Stimulated activated CD8-positive, alpha-beta memory T cell treated with anti-CD3 and anti-CD28 coated beads, Interleukin-7, amount 100 ng/mL, for 4 hours (primary cell): ENCODE results near the gene ZNHIT6.

Experiments used
- DNase-seq, 2 donors: peaks; one replicate each; pipeline ENCODE4 v3.0.0-alpha.2; 2020; ENCODE audit warnings: low read depth in 2 of 2

ZNHIT6 gene

DNA sequence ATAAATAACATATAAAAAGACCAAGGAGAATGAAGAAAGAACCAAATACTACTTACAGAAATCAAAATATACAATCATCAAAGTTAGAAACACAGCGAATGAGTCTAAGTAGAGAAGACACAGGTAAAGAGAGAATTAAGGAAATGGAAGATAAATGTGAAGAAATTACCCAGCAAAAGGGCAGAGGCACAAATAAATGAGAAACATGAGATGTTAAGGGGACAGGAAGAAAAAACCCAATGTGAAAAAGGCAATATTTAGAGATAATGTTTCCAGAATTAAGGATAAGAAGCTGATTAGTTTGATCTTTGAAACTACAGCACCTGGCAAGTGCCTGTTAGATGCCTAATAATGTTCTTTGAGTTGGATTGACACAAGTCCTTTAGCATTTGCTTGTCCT, 86.8 kb downstream of the ZNHIT6 start:
- no peak for DNase-seq

DNA sequence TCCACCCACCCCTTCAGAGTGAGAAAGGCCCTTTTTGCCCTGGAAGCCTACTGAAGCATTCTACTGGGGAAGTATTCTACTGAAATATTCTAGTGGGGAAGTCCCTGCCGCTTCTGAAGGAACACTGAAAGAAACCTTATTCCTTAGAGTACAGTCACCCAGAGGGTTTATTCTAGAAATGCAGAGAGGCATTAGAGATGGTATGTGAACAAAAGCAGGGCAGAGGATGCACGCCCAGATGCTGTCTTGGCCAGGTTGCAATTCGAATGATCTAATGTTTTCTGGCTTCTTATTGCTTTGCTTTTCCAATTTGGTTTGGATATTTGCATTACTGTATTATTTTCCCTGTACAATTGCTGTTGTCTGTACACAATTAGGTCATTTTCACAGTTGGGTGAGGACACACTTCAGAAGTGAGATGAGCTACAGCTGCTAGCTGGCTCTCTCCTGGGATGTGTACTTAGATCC, 90.6 kb downstream of the ZNHIT6 start:
- DNase-seq: no peak

DNA sequence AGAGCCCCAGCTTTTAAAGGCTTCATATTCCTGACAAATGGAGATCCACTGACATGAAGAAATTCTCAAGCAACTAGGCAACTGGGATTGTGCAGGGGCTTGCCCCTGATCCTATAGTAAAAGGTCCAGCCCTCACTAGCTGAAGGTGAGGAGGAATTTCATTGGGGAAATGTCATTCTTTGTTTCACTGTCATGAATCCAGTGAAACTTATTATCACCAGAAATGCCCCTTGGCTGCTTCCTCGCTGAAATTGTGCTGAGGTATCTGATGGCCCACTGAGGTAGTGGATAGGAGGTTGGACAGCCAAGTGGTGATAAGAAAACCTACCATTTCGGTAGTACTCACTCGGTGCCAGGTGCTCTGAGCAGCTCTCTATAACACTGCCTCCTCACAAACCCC, 91.5 kb downstream of the ZNHIT6 start:
- no peak for DNase-seq

DNA sequence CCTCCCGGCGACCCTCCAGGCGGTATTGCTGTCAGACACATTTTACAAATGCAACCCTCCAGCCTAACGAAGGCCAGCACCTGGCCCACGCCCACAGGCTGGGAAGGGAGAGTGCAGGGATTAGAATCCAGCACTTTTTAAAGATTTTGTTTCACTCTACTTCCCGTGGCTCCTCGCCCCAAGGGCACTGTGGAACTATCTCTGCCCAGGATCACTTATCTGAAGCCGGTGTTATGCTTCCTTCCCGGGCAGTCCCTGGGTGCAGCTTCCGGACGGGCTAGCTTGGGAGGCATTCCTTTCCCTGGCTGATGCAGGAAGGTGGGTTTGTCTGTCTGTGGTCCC, 91.9 kb downstream of the ZNHIT6 start:
- no peak for DNase-seq

DNA sequence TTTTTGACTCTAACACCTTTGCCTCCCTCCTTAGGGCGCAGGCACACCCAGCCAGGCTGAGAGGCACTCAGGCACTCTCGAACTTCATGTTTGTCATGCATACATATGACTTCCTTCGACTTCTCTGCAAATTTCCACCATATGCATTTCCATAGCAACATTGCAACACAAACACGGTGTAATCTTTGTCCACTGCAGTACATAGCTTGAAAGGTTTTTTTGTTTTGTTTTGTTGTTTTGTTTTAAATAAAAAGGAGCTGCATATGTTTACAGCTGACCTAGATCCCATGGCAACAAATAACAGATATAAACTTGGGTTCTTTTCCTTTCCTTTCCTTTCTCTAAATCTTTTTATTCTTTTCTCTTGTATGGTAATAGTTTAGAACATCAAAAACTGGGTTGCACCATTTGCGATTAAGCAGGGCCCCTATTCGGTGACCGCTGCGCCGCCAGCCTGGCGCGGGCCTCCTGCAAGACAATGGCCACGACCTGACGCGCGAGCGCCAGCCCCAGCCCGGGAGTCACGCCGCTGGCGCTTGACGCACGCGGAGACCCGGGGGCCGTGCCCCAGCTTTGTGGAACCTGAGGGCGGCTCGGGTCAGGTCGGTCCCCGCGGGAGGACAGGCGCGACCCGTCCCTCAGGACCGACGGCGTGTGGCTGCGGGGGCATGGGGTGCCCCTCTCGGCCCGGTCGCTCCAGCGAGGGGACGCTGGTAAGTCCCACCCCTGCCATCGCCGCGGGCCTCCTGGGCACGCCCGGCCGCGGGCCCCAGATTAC, 92.5 kb downstream of the ZNHIT6 start:
- no peak for DNase-seq

DNA sequence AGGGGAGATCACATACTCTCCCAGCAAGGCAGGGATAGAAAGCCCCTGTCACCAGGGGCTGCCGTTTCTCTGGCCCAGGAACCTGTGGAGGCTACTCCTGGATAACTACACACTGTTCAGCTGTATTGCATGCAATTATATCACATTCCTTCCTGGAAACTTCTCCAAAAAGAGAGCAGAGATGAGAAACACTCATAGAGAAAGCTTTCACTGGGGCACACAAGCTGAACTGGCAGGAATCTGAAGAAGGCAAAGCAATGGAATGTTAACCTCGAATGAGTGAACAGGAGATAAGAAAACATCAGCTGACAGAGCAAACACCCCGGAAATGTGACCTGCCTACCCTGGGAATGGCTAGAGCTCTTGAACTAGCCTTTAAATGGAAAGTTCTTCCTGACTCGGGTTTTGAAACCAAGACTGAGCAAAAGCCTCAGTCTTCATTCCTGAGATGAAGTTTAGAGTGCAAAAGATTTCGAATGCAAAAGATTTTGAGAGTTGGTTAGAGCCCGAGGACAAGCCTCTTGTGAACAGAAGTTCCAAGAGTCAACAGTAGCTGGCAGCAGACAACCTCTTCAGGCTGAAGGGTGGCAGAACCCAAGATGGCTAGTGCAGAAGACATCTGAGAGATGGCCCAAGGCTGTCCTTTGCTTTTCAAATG, 95.4 kb downstream of the ZNHIT6 start:
- no peak for DNase-seq

DNA sequence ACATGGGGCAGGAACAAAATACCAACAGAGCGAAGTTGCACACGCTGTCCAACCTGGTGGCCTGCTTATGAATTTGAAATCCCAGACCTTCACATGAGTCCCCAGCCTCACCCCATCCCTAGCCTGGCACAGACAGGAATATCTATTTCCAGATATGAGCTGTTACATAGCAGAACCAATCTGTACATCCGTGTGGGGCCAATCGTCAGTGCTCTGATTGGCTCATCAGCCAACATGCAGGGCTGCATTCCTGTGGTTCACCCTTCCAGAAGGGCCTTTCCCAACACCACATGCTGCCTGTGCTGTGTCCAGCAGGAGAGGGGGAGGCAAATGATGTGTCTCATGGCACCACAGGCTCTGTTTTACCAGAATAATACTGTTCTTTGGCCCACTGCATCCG, 96.4 kb downstream of the ZNHIT6 start:
- DNase-seq: no peak

DNA sequence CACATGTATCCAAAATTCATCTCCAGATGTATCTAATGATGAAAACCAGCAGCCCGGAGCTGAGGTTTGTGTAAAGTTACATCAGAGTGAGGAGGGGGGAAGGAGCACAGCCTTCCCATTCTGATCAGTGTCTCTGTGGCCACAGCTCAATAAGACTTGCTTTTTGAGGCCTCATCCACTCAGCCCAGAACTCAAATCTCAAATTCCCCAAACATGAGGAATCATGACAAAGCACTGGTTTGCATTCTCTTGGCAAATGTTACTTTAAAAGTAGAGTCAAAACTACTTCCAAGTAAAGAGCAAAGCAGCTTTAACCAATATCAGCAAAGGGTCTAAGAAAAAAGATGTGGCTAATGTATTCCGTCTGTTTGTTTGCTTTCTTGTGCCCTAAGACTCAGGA, 96.8 kb downstream of the ZNHIT6 start:
- DNase-seq: no peak

DNA sequence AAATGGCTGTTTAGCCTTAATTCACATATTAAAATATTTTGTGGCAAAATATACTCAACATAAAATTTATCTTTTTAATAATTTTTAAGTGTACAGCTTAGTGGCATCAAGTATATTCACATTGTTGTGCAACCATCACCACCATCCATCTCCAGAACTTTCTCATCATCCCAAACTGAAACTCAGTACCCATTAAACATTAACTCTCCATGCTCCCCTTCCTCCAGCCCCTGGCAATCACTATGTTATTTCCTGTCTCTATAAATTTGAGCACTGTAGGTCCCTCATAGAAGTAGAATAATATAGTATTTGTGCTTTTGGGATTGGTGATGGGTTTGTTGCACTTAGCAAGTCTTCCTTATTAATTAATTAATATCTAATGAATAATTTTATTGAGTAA, 98.3 kb downstream of the ZNHIT6 start:
- DNase-seq: no peak

DNA sequence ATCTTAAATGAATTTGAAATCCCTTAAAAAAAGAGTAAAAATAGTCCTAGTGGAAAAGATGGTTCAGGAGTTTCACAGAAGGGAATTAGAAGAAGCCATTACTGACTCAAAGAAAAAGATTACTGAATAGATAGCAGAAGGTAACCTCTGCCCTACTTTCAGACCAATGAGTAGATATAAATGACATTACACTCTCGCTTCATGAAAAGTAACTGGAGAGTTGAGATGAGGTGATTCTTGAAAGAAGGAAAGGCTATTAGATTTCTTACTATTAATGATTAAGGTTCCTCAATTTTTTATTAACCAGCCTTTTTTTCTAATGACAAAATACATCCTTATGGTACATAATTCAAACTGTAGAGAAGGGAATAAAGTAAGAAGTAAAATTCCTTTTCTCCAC, 99.4 kb downstream of the ZNHIT6 start:
- DNase-seq: no peak

DNA sequence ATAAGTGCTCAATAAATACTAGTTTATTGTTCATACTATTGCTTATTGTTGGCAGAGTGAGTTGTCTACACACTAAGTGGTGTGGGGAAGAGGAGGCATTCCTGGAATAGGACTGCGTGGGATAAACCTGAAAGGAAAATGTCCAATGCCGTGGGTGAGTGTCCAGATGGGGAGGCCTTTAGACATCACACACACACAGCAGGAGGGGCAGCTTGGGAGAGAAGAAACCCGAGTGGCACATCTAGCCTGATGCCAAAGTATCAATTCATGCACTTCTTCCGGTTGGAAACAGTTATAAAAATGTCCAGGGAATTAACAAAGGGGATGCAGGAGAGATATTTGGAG, 100.3 kb downstream of the ZNHIT6 start:
- no peak for DNase-seq

DNA sequence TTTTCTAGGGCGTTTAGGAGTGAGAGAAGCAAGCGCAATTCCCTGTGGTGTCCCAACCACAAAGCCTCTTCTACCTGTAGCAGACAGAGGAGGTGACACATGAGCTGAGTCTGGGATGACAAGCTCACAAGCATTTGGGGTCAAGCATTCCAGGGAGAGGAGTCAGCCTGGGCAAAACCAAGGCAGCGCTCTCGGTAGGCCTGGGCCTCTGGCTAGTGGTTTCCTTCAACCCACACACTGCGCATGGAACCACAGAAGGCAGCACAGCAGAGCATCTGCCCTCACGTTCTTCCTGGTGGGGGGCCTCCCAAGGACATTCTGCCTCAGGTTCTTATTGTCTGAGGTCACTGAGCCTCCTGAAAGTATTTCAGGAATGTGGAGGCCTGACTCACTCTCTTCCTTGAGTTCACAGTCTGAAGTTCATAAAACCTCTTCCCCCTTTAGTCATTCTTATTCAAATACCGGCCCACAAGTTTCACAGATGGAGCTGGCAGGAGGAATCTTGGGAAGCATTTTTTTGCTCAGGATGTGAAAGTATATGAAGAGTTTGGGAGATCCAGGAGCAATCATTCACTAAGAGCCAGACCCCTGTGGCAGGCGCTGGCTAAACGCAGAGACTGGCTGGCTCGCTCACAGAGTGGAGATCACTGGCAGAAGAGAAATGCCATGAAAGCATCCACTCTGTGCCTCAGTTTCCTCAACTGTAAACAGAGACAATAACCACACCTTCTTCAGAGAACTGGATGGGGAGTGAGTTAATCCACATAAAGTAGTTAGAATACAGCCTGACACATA, 100.9 kb downstream of the ZNHIT6 start:
- no peak for DNase-seq

DNA sequence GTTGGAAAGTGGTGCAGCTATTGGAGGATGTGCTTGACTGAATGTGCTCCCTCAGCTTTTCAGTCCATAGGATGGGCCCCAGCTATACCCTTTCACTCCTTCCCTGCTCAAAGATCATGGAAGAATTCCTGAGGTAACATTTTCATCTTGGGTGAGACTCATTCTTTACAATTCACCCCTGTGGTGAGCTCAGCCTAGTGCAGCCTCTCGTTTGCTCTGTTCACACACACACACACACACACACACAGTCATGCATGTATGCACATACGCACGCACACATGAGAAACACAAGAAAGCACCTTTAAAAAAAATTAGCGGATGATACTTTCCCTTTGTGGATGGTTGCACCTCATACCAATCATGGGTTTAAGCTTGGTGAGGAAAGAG, 101.8 kb downstream of the ZNHIT6 start:
- DNase-seq: no peak

DNA sequence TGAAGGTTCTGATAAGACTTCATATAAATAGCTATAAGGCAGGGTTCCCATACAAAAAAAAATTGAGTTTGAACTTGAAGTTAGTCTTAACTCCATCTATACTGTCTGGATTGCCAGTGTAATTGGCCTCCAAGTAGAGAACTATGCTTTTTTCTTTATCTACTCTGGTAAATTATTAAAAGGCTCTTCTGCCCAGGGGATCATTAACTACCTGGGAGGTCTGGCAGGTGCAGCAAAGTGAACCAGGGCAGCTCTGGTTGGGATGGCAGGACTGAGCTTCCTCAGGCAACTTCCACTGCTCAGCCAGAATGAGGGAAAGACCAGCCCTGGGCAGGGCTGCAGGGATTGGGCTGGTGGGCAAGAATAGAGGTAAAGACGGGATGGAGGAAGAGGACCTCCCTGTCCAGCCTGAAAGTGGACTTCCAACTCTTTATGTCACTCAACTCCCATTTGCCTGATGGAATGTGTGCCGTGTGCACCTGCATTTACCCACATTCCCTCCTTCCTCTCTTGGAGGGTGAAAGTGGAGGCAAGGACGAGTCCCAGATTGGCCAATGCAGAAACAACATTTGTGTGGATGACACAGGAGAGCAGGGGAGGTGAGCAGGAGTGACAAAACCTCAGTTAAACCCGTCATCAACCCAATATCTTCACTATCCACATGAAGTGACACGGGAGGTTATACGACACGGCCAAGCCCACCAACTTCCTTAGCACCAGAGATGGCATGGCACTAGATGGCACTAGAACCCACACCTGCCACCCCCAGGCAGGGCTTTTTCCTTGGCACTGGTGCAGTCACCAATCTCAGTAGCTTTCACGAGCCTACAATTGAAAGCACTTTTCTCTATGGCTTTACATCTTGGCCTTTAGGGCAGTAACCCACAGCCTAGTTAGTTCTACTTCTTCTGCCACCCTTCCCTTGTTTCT, 102.5 kb downstream of the ZNHIT6 start:
- DNase-seq: no peak

DNA sequence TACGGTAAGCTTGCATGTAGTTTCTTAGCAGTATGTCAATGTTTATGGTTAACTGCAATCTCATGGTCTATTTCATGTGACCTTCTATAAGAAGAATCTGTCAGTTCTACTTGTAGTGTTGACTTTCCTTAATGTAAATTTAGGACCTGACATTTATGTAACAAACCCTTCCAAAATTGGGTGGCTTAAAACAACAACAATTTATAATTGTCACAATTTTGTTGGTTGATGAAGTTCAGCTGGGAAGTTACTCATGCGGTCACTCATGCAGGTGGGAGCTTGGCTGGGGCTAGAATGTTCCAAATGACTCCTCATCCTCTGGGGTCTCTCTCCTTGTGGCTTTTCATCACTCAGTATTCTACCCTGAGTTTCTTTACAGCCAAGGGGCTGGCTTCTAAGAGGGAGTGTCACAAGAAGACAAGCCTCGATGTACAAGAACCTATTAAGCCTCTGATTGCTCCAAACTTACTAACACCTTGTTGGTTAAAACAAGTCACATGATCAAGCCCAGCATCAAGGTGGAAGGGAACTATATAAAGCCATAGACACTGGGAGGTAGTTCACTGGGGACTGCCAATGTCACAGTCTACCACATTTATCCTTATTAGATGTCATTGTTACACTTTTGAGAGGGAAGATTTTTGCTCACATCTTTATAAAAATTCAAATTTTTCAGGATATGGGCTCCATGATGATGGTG, 103.8 kb downstream of the ZNHIT6 start:
- DNase-seq: no peak

DNA sequence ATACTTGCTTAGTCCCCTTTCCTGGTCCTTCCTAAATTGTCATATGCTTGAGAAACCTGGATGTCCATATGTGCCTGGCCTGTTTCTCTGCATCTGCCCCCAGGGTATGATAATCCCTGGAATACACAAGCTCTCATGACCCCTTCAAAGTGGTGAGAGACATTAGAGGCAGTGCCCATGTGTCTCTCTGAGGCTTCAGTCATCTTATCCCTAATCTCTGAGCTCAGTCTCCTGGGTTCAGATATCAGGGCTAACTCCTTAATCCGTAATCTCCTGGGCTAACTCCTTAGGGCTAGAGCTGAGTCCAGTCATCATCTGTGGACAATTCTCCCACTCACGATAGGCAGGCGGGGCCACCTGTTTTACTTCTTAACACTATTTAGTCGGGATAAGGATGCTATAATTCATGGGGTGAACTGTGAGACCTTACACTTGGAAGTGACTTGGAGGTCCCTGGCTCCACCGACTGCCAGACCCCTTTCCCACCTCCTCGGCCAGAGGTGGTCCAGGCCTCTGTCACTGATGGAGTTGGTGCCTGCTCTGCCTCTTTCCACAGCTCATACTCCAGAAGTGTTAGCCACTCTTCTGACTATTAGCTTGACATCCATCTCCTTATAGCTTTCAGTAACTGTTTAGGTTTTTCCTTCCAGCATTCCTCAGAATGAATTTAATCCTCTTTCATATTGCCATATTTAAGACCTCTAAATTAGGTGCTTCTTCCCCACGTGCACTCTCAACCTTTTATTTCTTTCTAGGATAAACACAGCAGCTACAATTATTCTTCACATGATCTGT, 105.0 kb downstream of the ZNHIT6 start:
- no peak for DNase-seq

DNA sequence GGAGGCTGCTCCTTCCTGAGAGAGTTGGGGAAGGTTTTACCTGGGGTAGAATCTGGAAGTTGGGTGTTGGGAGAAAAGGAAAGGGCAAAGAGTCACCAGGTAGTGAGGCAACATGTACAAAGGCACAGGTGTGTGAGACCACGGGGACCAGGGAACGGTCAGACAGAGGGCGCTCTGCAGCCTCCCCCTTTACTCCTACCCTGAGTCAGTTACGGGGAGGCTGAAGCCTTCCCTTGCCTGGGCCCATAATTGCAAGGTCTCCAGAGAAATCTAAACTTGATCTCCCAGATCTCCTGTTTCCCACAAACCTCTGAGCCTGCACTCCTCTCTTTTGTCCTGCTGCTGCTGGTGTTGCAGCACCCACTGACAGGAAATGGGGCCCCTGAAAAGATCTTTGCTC, 105.7 kb downstream of the ZNHIT6 start:
- no peak for DNase-seq

DNA sequence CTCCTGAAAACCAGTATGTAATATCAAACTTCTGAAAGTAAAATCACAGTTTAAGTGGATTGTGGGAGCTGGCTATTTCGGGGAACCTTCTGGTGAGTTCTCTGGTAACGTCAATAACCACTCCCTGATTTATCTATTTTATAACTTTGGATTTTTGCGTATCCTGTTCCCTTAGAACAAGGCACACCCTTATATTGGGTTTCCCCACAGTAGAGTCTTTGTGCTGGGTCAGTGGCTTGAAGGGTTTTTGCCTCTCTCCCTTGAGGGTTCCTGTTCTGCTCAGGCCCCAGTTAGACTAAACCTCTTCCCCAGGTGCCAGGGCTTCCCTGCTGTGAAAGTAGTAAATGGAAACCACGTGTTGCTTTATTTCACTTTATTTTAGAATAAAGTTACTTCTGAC, 106.3 kb downstream of the ZNHIT6 start:
- no peak for DNase-seq

DNA sequence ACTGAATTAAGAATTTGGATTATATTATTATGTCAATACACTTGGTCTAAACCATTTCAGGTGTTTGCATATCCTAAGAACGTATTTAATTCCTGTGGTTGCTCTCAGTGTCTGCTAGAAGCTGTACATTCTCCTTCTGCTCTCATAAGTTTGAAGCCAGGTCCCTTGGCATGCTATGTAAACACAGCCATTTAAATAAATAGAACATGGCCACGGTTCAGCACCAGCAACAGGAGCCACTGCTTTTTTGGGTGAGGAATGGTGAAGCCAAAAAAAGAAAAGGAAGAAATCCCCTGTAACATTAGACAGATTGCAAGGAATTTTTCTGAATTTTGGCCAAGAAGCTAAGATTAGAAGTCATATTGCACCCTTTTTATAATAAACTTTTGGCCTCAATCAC, 108.6 kb downstream of the ZNHIT6 start:
- no peak for DNase-seq
